Stimulated activated CD4-positive, alpha-beta T cell treated with anti-CD3 and anti-CD28 coated beads, Interleukin-15, amount 100 ng/mL, for 24 hours (primary cell): ENCODE measurements around the gene NXNL2.

Source experiments
- DNase-seq: peaks from one replicate; pipeline ENCODE4 v3.0.0-alpha.2; 2020

NXNL2 gene

GRCh38 chr9:88533951-88534455, 975 bp upstream of the NXNL2 start:
- DNase-seq: no peak

GRCh38 chr9:88535226-88536022, 446 bp downstream of the NXNL2 start:
- peak; percentile 22 for DNase-seq

GRCh38 chr9:88536023-88536324, 996 bp downstream of the NXNL2 start:
- no peak for DNase-seq

DNA sequence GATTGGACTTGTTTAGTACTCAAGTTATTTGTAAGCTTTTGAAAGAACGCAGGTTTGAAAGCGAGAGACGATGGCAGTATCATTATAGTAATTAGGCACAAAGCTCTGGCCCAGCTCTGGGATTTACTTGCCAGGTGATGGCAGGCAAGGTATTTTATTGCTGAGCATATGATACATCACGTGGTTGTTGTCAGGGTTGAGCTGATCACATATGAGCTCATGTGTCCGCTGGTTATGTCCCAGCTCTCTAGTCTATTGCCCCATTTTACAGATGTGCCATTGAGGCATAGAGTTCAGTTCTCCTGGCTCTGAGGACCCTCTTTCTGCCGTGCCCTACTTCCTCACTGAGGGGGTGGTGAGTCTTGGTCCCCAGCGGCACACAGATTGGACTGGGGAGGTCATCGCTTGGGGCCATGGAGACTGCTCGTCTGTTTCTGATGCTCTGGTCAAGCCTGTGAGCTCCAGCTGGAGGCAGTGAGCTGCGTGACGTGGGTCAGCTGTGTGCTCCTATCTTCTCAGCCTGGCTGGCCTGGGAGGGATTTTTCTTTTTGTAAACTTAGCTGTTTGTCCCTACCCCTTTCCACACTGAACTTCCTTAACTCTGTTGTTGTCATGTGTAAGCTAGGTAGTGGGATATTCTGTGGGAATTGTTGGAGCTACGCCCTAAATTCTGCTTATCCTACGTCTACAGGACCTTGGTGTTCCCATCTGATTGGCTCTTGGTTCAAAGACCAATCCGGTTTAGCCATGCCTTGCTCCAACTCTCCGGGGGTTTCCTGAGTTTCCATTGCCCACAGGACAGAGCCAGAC, 2.2 kb downstream of the NXNL2 start:
- DNase-seq: no peak

DNA sequence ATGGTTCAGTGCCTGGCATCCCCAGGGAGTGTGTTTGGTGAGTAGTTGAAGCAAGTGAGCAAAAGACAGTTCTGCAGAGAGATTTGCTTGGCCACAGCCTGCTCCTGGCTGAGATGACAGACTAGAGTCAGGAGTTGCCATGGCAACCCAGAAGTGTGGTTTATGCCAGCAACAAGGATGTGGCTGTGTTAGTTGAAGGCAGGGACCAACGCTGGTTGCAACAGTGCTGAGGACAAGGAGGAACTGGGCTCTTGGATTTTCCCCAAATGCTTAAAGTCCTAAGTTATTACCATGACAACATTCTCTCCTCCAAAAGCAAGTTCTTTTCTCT, 2.7 kb downstream of the NXNL2 start:
- DNase-seq: peak; percentile 52

DNA sequence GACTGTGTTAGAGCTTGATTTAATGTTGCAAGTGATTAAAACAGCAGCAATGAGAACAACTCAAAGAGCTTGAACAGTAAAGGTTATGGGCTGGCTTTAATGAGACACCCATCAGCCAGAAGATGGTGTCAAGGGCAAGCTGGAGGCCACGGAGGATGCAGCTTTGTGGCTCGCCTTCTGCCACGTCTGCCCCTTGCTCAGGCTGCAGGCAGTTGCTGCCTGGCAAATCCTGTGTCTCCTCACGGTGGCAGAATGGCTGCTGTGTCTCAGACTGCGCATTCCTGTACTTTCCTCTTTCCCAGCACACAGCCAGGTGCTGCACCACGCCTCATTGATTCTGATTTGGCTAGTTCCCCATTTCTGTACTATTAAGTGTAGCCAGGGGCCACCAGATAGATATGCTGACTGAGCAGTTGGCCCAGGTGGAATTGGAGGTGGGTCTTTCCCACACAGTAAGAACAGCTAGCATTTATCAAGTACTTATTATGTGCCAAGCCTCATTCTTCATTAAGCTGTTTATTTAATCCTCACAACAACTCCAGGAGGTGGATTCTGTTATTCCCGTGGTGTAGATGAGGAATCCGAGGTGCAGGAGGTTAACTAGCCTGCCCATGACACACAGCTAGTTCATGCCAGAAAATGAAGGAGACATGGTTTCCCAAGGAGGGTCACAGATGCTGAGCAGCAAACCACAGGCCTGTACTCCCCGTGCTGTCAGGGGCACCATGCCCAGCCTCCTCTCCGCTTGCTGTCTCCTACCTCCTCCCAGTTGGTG, 3.5 kb downstream of the NXNL2 start:
- no peak for DNase-seq

- DNase-seq: no peak
Observed at GRCh38 chr9:88539246-88539645, 4.3 kb downstream of the NXNL2 start.

DNA sequence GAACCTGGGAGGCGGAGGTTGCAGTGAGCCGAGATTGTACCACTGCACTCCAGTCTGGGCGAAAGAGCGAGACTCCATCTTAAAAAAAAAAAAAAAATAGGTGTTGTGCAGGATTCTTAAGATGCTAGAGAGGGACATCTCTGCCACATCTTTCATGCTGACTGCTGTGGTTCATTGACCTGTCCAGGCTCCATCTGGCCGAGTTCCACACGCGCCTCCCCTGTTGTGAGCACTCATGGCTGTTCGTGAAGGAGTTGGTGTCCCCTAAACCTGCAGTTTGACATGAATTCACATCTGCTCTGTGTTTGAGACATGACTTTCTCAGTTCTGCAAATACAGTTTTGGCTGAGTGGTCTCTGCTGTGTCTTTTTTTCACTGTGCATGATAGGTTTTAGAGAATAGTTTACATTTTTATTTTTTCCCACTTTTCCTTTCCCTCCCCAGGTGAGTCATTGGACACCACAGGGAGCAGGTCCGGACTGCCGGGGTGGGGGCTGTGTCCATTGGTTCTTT, 5.3 kb downstream of the NXNL2 start:
- DNase-seq: no peak

DNA sequence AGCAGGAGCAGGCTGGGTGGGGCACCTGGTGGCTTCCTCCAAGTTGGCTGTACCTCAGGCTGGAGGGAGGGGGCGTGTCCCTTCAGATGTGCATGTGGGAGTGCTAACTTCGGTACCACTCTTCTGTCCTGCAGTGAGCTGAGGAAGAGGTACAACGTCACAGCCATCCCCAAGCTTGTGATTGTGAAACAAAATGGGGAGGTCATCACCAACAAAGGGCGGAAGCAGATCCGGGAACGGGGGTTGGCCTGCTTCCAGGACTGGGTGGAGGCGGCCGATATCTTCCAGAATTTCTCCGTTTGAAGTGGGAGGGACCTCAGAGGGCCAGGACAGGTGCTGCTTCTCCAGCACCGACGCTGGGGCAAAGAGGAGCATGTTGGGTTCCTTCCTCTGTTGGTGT, 9.3 kb downstream of the NXNL2 start:
- DNase-seq: no peak

DNA sequence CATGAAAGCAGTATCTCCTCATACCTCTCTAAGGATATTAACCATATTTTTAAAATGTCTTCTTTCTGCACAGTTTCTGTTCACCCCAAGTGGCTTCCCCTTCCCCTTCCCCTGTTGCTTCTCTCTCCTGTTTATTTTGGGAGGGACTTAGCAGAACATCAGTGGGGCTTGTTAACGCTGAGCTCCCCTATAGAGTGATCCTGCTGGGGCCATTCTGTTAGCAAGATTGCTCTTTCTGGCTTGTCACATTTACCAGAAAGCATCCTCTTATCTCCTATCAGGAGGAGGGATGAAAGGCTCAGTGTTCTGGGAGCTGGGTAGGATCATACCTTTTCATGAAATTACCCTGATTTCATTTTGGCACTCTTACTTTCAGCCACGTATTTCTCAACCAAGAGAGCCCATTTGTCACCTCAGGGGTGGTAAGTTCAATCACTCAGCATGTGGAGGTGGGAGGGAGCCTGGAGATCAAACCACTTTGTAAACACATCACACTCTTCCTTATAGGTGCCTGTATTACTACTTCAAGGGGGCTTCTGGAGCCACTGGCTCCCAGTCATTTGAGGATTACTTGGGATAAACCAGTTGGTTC, 16.7 kb downstream of the NXNL2 start:
- no peak for DNase-seq

DNA sequence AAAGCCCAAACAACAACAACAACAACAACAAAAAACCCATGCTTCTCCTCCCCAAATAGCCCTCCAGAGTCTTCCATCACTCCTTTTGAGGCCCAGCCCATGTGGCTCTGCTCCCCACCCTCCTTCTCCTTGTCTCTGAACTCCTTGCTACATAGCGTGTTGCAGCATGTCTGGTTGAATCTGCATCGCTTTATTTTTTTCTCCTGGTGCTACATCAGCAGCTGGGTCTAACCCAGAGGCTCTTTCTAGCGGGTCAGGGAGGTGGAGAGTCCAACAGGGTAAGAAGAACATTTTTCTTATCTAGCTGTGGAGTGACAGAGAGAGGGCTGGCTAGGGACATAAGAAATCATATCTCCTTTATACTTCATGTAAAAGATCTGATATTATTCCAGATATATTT, 18.4 kb downstream of the NXNL2 start:
- DNase-seq: no peak

DNA sequence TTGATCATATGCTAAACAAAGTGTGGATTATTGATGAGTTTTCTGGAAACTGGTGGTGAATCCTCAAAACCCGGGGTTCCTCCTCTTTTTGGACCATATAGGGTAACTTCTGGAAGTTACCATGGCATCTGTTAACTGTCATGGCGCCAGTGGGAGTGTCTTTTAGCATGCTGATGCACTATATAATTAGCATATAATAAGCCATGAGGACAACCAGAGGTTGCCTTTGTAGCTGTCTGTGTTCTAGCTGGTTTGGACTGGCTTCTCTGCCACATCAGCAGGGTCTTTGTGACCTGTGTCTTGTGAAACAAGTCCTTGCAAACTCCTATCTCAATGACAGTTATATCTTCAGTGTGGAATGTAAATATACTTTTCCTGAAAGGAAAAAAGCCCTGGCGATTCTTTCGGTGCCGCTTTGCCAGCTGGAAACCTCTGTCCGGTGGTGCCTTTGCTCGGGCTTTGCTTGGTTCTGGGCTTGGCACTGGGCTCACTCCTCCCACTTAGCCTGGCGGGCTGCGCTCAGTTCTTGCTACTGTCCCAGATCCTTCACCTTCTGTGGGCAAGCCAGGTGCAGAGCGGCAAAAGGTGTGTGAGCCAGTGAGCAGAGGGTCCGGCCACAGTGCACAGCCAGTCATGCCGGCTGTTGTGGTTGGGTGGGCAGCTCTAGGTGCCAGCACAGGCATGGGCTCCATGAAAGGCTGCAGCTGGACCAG, 20.4 kb downstream of the NXNL2 start:
- DNase-seq: no peak

GRCh38 chr9:88559661-88560060, 24.7 kb downstream of the NXNL2 start:
- no peak for DNase-seq

- DNase-seq: no peak
Observed at GRCh38 chr9:88567870-88568269, 32.9 kb downstream of the NXNL2 start.

DNA sequence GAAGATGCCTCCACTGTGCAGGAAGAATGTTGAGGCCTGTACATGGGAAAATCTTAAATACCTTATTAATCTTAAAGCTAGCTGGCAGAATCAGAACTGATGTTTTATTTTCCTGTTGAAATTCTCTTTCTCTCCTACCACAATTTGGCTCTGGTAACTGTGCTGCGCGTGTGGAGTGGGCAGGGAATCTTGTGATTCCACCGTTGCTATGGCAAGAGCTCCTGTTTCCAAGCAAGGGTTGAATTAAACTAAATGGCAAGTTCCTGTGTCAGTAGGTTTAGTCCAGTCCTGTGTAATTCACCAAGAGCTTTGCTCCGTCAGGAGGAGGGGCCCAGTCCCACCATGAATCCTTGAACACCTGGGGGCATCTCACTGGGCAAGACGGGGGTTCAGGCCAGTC, 36.4 kb downstream of the NXNL2 start:
- no peak for DNase-seq

DNA sequence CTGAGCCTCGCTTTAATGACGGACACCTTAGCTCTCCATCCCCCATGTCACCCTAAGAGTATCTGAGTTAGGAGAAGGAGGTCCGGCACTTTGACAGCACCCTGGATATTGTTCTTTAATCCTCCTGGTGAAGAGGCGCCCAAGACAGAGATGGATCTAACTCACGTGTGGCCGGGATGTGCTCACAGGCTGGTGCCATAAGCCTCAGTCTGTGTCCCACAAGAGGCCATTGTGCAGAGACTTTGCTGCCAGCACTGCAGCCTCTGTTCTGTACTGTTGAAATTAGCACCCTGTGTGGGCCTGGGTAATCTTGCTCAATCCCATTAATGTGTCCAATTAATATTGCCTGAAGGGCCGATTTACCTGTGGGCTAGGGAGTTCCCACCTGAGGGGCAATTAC, 37.7 kb downstream of the NXNL2 start:
- no peak for DNase-seq

GRCh38 chr9:88574953-88575352, 40.0 kb downstream of the NXNL2 start:
- DNase-seq: no peak

- no peak for DNase-seq
Observed at GRCh38 chr9:88577256-88578120, 42.5 kb downstream of the NXNL2 start.

- peak; percentile 75 for DNase-seq
Observed at GRCh38 chr9:88578121-88579049, 43.4 kb downstream of the NXNL2 start.

DNA sequence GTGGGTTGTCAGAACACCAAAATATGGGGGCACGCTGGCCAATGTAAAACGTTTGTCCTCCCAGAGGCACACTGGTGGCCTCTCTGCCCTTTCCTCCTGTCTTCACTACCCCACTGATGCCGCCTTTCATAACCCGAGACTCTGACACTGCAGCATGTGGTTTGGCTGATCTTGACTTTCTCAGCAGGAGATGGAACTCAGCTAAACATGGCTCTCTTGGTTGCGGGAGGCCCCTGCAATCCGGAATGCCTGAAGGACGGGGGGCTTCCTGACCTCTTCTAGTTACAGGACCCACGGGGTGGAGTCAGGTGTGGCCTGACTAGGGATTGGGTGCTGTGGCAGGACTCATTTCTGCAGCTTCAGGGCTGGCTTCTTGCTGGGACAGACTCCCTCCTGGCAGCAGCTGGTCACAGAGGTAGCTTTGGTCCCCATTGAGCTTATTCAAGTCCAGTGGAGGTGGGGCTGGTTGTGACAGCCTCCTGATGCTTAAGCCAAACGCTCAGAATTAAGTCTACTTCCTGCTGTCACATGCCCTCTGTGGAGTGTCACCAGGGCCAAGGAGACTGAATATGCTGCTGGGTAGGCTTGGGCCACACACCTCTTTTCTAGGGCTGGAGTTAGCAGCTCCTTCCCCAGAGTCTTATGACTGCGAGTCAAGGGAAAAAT, 44.2 kb downstream of the NXNL2 start:
- DNase-seq: no peak
